ENCODE results near the gene SPRTN. TPM values are rescaled to one million over a fixed set of nuclear protein-coding genes. Genes with fewer than 3 reads are reported as not detected.

Gene SPRTN
- total RNA-seq, 1 donor from 2014 or later, result 10.6 TPM

GRCh38 chr1:231312432-231312788 is 25.7 kb upstream of the SPRTN start:
- TF ChIP-seq CTCF (IDR thresholded peaks at IDR 0.05; ENCODE audit: insufficient read depth, low read length, poor library complexity, severe bottlenecking), result no peak
- Histone ChIP-seq H3K27me3 (ENCODE audit: control insufficient read depth, insufficient read depth, low read length) (no peaks in the 10 kb centered on the region), H3K4me3 (ENCODE audit: low read depth, low read length) (no peak overlapping the region), H3K36me3 (ENCODE audit: control insufficient read depth, insufficient read depth, low read length) (no peaks in the 10 kb centered on the region)
- no peak for DNase-seq (ENCODE audit: low read depth)

GRCh38 chr1:231313661-231314060 is 24.4 kb upstream of the SPRTN start:
- Histone ChIP-seq H3K27me3 (ENCODE audit: control insufficient read depth, insufficient read depth, low read length) (no peaks in the 10 kb centered on the region), H3K4me3 (ENCODE audit: low read depth, low read length) (no peak overlapping the region), H3K36me3 (ENCODE audit: control insufficient read depth, insufficient read depth, low read length) (no peaks in the 10 kb centered on the region)
- no peak for DNase-seq (ENCODE audit: low read depth)
- no peak for TF ChIP-seq CTCF (IDR thresholded peaks at IDR 0.05; ENCODE audit: insufficient read depth, low read length, poor library complexity, severe bottlenecking)

- Histone ChIP-seq H3K4me3 (ENCODE audit: low read depth, low read length) (no peak overlapping the region), H3K36me3 (ENCODE audit: control insufficient read depth, insufficient read depth, low read length) (no peaks in the 10 kb centered on the region), H3K27me3 (ENCODE audit: control insufficient read depth, insufficient read depth, low read length) (no peaks in the 10 kb centered on the region)
- peak; percentile 61 for TF ChIP-seq CTCF (IDR thresholded peaks at IDR 0.05; ENCODE audit: insufficient read depth, low read length, poor library complexity, severe bottlenecking)
- DNase-seq (ENCODE audit: low read depth), result no peak
Measured at GRCh38 chr1:231315887-231316286, 22.2 kb upstream of the SPRTN start.

GRCh38 chr1:231317306-231318014 is 20.6 kb upstream of the SPRTN start:
- DNase-seq (ENCODE audit: low read depth), result no peak
- Histone ChIP-seq H3K36me3 (ENCODE audit: control insufficient read depth, insufficient read depth, low read length) (no peaks in the 10 kb centered on the region), H3K27me3 (ENCODE audit: control insufficient read depth, insufficient read depth, low read length) (no peaks in the 10 kb centered on the region), H3K4me3 (ENCODE audit: low read depth, low read length) (no peak overlapping the region)
- no peak for TF ChIP-seq CTCF (IDR thresholded peaks at IDR 0.05; ENCODE audit: insufficient read depth, low read length, poor library complexity, severe bottlenecking)

GRCh38 chr1:231318015-231318355 is 20.1 kb upstream of the SPRTN start:
- DNase-seq (ENCODE audit: low read depth), result no peak
- no peak for TF ChIP-seq CTCF (IDR thresholded peaks at IDR 0.05; ENCODE audit: insufficient read depth, low read length, poor library complexity, severe bottlenecking)
- Histone ChIP-seq H3K27me3 (ENCODE audit: control insufficient read depth, insufficient read depth, low read length) (no peaks in the 10 kb centered on the region), H3K4me3 (ENCODE audit: low read depth, low read length) (no peak overlapping the region), H3K36me3 (ENCODE audit: control insufficient read depth, insufficient read depth, low read length) (no peaks in the 10 kb centered on the region)

- TF ChIP-seq CTCF (IDR thresholded peaks at IDR 0.05; ENCODE audit: insufficient read depth, low read length, poor library complexity, severe bottlenecking), result no peak
- DNase-seq (ENCODE audit: low read depth), result no peak
Measured at GRCh38 chr1:231318568-231318967, 19.5 kb upstream of the SPRTN start.

More at GRCh38 chr1:231318568-231318967, 19.5 kb upstream of the SPRTN start:
- H3K27me3 ChIP-seq (ENCODE audit: control insufficient read depth, insufficient read depth, low read length), result no peaks in the 10 kb centered on the region
- H3K4me3 ChIP-seq (ENCODE audit: low read depth, low read length), result no peak overlapping the region
- H3K36me3 ChIP-seq (ENCODE audit: control insufficient read depth, insufficient read depth, low read length), result no peaks in the 10 kb centered on the region
